ENCODE results near the gene TMEM17. TPM values are rescaled to one million over a fixed set of nuclear protein-coding genes. Genes with fewer than 3 reads are reported as not detected.

Gene TMEM17
- total and polyA plus RNA-seq, 2 of the 13 experiments (the other 11 are each of a cell fraction or from before 2014, with no cell fraction given) = 0.22 to 0.50 TPM

GRCh38 chr2:62467475-62468321, 38.3 kb downstream of the TMEM17 start (continued):
- TF ChIP-seq DRAP1 (CRISPR knock-in tag; IDR thresholded peaks at IDR 0.05) = no peak
- no peak for TF ChIP-seq ZNF629 (CRISPR knock-in tag; conservative IDR thresholded peaks at IDR 0.05)
- peak; percentile 73; the same call in 1 of the 2 replicates for TF ChIP-seq ZSCAN25 (CRISPR knock-in tag; IDR thresholded peaks at IDR 0.05)
- TF ChIP-seq TSC22D2 (CRISPR knock-in tag; IDR thresholded peaks at IDR 0.05; ENCODE audit: borderline replicate concordance) = no peak
- TF ChIP-seq ZNF205 (CRISPR knock-in tag; IDR thresholded peaks at IDR 0.05) = no peak; the same call in 1 of the 2 replicates
- TF ChIP-seq ZNF383 (CRISPR knock-in tag; IDR thresholded peaks at IDR 0.05; ENCODE audit: borderline replicate concordance) = no peak
- no peak; the same call in 1 of the 2 replicates for TF ChIP-seq ZNF580 (CRISPR knock-in tag; IDR thresholded peaks at IDR 0.05; ENCODE audit: borderline replicate concordance, low read depth)
- no peak for TF ChIP-seq NFE2 (CRISPR knock-in tag; IDR thresholded peaks at IDR 0.05)
- TF ChIP-seq KDM5B (CRISPR knock-in tag; IDR thresholded peaks at IDR 0.05; ENCODE audit: borderline replicate concordance) = no peak
- TF ChIP-seq ZNF264 (CRISPR knock-in tag; IDR thresholded peaks at IDR 0.05) = 0 out of 2 replicates have a peak, but pooled peaks have one; percentile 21
- no peak; the same call in 1 of the 2 replicates for TF ChIP-seq KLF9 (CRISPR knock-in tag; IDR thresholded peaks at IDR 0.05; ENCODE audit: low read depth)
- TF ChIP-seq KAT7 (CRISPR knock-in tag; IDR thresholded peaks at IDR 0.05; ENCODE audit: borderline replicate concordance) = no peak
- 0 out of 2 replicates have a peak, but pooled peaks have one; percentile 21 for TF ChIP-seq ZFP36L1 (CRISPR knock-in tag; IDR thresholded peaks at IDR 0.05)
- TF ChIP-seq ZNF800 (CRISPR knock-in tag; IDR thresholded peaks at IDR 0.05) = no peak
- 0 out of 2 replicates have a peak, but pooled peaks have one; percentile 33 for TF ChIP-seq CREB3 (CRISPR knock-in tag; IDR thresholded peaks at IDR 0.05)
- TF ChIP-seq ZNF546 (CRISPR knock-in tag; conservative IDR thresholded peaks at IDR 0.05) = no peak
- TF ChIP-seq CBX5 (CRISPR knock-in tag; IDR thresholded peaks at IDR 0.05; ENCODE audit: borderline replicate concordance) = no peak; the same call in 1 of the 2 replicates
- TF ChIP-seq ZNF569 (CRISPR knock-in tag; IDR thresholded peaks at IDR 0.05; ENCODE audit: borderline replicate concordance) = no peak
- no peak for TF ChIP-seq POGZ (CRISPR knock-in tag; IDR thresholded peaks at IDR 0.05)
- 0 out of 2 replicates have a peak, but pooled peaks have one; percentile 21 for TF ChIP-seq ZNF572 (CRISPR knock-in tag; IDR thresholded peaks at IDR 0.05)
- TF ChIP-seq MZF1 (CRISPR knock-in tag; IDR thresholded peaks at IDR 0.05; ENCODE audit: borderline replicate concordance) = no peak
- peak; percentile 56; the same call in 1 of the 2 replicates for TF ChIP-seq CHD4 (IDR thresholded peaks at IDR 0.05; ENCODE audit: borderline replicate concordance, low read length)
- peak; percentile 36; the same call in 1 of the 2 replicates for TF ChIP-seq SALL1 (CRISPR knock-in tag; IDR thresholded peaks at IDR 0.05)
- TF ChIP-seq ZNF232 (CRISPR knock-in tag; IDR thresholded peaks at IDR 0.05; ENCODE audit: borderline replicate concordance) = peak; percentile 57; the same call in 1 of the 2 replicates
- peak; percentile 71 for TF ChIP-seq FOXA3 (CRISPR knock-in tag; IDR thresholded peaks at IDR 0.05)
- no peak for TF ChIP-seq GLMP (CRISPR knock-in tag; IDR thresholded peaks at IDR 0.05; ENCODE audit: borderline replicate concordance)
